HFF-Myc (cell line): ENCODE results near the gene GALNT12.
A peak's percentile ranks its signal among the peaks of the same experiment; 100 is the strongest.

Experiments used
- DNase-seq: peaks from one replicate; pipeline ENCODE4 v3.0.0-alpha.2; 2011; ENCODE audit warnings: low read depth; ENCODE audit errors: extremely low read depth
- H3K4me3 ChIP-seq: replicated peaks from 2 replicates; pipeline ENCODE4 v1.5.1; 2011; ENCODE audit warnings: low read depth, mild to moderate bottlenecking, control low read depth, low read length
- TF ChIP-seq, protein P1 (sequence below): IDR thresholded peaks from 2 replicates; pipeline ENCODE4 v1.5.1; 2012; ENCODE audit warnings: mild to moderate bottlenecking, low read depth, low read length, control low read depth; ENCODE audit errors: missing control alignments

Gene GALNT12

GRCh38 chr9:98852961-98853360, 45.5 kb downstream of the GALNT12 start:
- no peak overlapping the region for H3K4me3 ChIP-seq
- TF ChIP-seq, protein P1, sequence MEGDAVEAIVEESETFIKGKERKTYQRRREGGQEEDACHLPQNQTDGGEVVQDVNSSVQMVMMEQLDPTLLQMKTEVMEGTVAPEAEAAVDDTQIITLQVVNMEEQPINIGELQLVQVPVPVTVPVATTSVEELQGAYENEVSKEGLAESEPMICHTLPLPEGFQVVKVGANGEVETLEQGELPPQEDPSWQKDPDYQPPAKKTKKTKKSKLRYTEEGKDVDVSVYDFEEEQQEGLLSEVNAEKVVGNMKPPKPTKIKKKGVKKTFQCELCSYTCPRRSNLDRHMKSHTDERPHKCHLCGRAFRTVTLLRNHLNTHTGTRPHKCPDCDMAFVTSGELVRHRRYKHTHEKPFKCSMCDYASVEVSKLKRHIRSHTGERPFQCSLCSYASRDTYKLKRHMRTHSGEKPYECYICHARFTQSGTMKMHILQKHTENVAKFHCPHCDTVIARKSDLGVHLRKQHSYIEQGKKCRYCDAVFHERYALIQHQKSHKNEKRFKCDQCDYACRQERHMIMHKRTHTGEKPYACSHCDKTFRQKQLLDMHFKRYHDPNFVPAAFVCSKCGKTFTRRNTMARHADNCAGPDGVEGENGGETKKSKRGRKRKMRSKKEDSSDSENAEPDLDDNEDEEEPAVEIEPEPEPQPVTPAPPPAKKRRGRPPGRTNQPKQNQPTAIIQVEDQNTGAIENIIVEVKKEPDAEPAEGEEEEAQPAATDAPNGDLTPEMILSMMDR: no peak
- DNase-seq: no peak

GRCh38 chr9:98854266-98854665, 46.8 kb downstream of the GALNT12 start:
- no peak for DNase-seq
- no peak overlapping the region for H3K4me3 ChIP-seq
- TF ChIP-seq, protein P1: no peak

- H3K4me3 ChIP-seq: no peak overlapping the region
- TF ChIP-seq, protein P1: no peak
- no peak for DNase-seq
Measured at GRCh38 chr9:98855592-98855991, 48.1 kb downstream of the GALNT12 start.

- TF ChIP-seq, protein P1: no peak
- H3K4me3 ChIP-seq: no peak overlapping the region
- DNase-seq: no peak
Measured at GRCh38 chr9:98856982-98857381, 49.5 kb downstream of the GALNT12 start.

- TF ChIP-seq, protein P1: no peak
- no peak overlapping the region for H3K4me3 ChIP-seq
- DNase-seq: no peak
Measured at GRCh38 chr9:98859941-98860340, 52.5 kb downstream of the GALNT12 start.

- TF ChIP-seq, protein P1: peak; percentile 72
- H3K4me3 ChIP-seq: no peak overlapping the region
- DNase-seq: peak; percentile 98
Measured at GRCh38 chr9:98860871-98861293, 53.4 kb downstream of the GALNT12 start.

GRCh38 chr9:98861781-98862504, 54.5 kb downstream of the GALNT12 start:
- no peak for DNase-seq
- no peak overlapping the region for H3K4me3 ChIP-seq
- TF ChIP-seq, protein P1: no peak
